ENCODE measurements around the gene MRPL24. TPM values are rescaled to one million over a fixed set of nuclear protein-coding genes. Genes with fewer than 3 reads are reported as not detected.

MRPL24 gene
- total and polyA plus RNA-seq, 10 of the 15 experiments (the other 5 are each of a cell fraction or from before 2014, with no cell fraction given), result 87.4 to 269 (median 134) TPM

- TF ChIP-seq PRDM15 (CRISPR knock-in tag; IDR thresholded peaks at IDR 0.05) (no peak), MXI1 (IDR thresholded peaks at IDR 0.05; ENCODE audit: low read depth, low read length) (peak; percentile 63; the same call in 1 of the 2 replicates), RBBP5 (conservative IDR thresholded peaks at IDR 0.05) (no peak), IKZF2 (IDR thresholded peaks at IDR 0.05) (no peak; a peak in 1 of 4 replicates), EZH2 (IDR thresholded peaks at IDR 0.05; ENCODE audit: borderline replicate concordance, control insufficient read depth, low read depth, low read length) (no peak), EED (IDR thresholded peaks at IDR 0.05; ENCODE audit: low read depth) (peak; percentile 10; the same call in 1 of the 2 replicates), STAT1 (conservative IDR thresholded peaks at IDR 0.05) (no peak), ZNF622 (IDR thresholded peaks at IDR 0.05) (no peak), USF1 (IDR thresholded peaks at IDR 0.05; ENCODE audit: borderline replicate concordance, extremely low read length, insufficient read depth, low read depth, low read length) (no peak), ZNF384 (IDR thresholded peaks at IDR 0.05; ENCODE audit: borderline replicate concordance, low read depth, low read length) (no peak), ZNF24 (IDR thresholded peaks at IDR 0.05) (no peak), MYC (IDR thresholded peaks at IDR 0.05; ENCODE audit: insufficient read depth, insufficient read length, insufficient replicate concordance, low read length, severe bottlenecking) (no peak), PML (IDR thresholded peaks at IDR 0.05; ENCODE audit: low read length) (no peak), ZNF207 (IDR thresholded peaks at IDR 0.05; ENCODE audit: borderline replicate concordance) (no peak; the same call in 1 of the 2 replicates), BCLAF1 (IDR thresholded peaks at IDR 0.05) (no peak), MEF2B (IDR thresholded peaks at IDR 0.05; ENCODE audit: partially characterized antibody, poor library complexity, severe bottlenecking) (peak; percentile 75), BHLHE40 (IDR thresholded peaks at IDR 0.05; ENCODE audit: borderline replicate concordance in 1 of 2, low read depth in 2 of 2, low read length in 1 of 2) (peak in 1 of 2 experiments; percentile 47; a peak in 1 of 4 replicates), IKZF1 (conservative IDR thresholded peaks at IDR 0.05) (peak; percentile 73), MTA2 (IDR thresholded peaks at IDR 0.05; ENCODE audit: low read depth) (no peak)
Observed at GRCh38 chr1:156746728-156747631, 6.1 kb upstream of the MRPL24 start (continued).
